IMR-90 (cell line): Measurements from ENCODE around the gene C17orf50. TPM values are rescaled to one million over a fixed set of nuclear protein-coding genes. Genes with fewer than 3 reads are reported as not detected.

Source experiments
- ATAC-seq: fragments of 200-7000 bp; cut with Tn5 transposase; 2 replicates; pipeline ENCODE4 v1.9.1; 2020; ENCODE audit warnings: low read depth, mild to moderate bottlenecking, moderate library complexity
- BruUV-seq: library from RNA; stranded (reverse); fragments of 400-500 nt; replicated peaks from 2 replicates; lab custom pipeline; 2021; lab: Mats Ljungman, UMichigan
- CTCF ChIA-PET: fragments of 300-600 bp; formaldehyde crosslinking; extraction: SDS; loops from one replicate; lab custom pipeline; 2021; ENCODE audit warnings: antibody characterized with exemption; lab: Yijun Ruan, JAX
- POLR2A ChIA-PET: fragments of 300-600 bp; sonication (Branson Sonifier 250); formaldehyde crosslinking; loops from one replicate; lab custom pipeline; 2022; ENCODE audit warnings: antibody characterized with exemption; ENCODE audit not compliant: unreplicated experiment; lab: Charles Lee
- DNase-seq: peaks from one replicate; pipeline ENCODE4 v3.0.0; 2013
- H2AFZ ChIP-seq: replicated peaks from 2 replicates; pipeline ENCODE3; 2013; ENCODE audit warnings: low read length, mild to moderate bottlenecking; ENCODE audit not compliant: poor library complexity
- H2AK5ac ChIP-seq: 2 replicates; pipeline ENCODE4 v1.6.1; 2013; ENCODE audit warnings: low read depth, low read length, inconsistent platforms
- H2AK9ac ChIP-seq: replicated peaks from 2 replicates; pipeline ENCODE3; 2013; ENCODE audit warnings: mild to moderate bottlenecking, low read depth, low read length, moderate library complexity; ENCODE audit not compliant: poor library complexity
- H2BK120ac ChIP-seq: 2 replicates; pipeline ENCODE4 v1.6.1; 2013; ENCODE audit warnings: low read depth, low read length, inconsistent platforms
- H2BK15ac ChIP-seq: 3 replicates; pipeline ENCODE4 v1.6.1; 2013; ENCODE audit warnings: low read depth, low read length, inconsistent platforms
- H2BK20ac ChIP-seq: 2 replicates; pipeline ENCODE4 v1.6.1; 2013; ENCODE audit warnings: low read depth, mild to moderate bottlenecking, inconsistent platforms, low read length, moderate library complexity
- H2BK5ac ChIP-seq: 2 replicates; pipeline ENCODE4 v1.6.1; 2013; ENCODE audit warnings: mild to moderate bottlenecking, low read depth, low read length, inconsistent platforms; ENCODE audit not compliant: poor library complexity, severe bottlenecking
- H3K14ac ChIP-seq: replicated peaks from 2 replicates; pipeline ENCODE4 v1.6.1; 2013; ENCODE audit warnings: low read depth, low read length, inconsistent platforms
- H3K18ac ChIP-seq: 2 replicates; pipeline ENCODE4 v1.6.1; 2013; ENCODE audit warnings: low read depth, low read length, control low read depth
- H3K23ac ChIP-seq: 2 replicates; pipeline ENCODE4 v1.6.1; 2013; ENCODE audit warnings: low read depth, low read length, inconsistent platforms
- H3K27ac ChIP-seq: 2 replicates; pipeline ENCODE4 v1.5.1; 2013; ENCODE audit warnings: mild to moderate bottlenecking, control low read depth, low read length; ENCODE audit not compliant: insufficient read depth
- H3K27me3 ChIP-seq: 2 replicates; pipeline ENCODE4 v1.6.1; 2013; ENCODE audit warnings: low read length; ENCODE audit not compliant: control insufficient read depth, insufficient read depth
- H3K36me3 ChIP-seq: 2 replicates; pipeline ENCODE4 v1.6.1; 2013; ENCODE audit warnings: low read length, mixed read lengths; ENCODE audit not compliant: control insufficient read depth, insufficient read depth
- H3K4ac ChIP-seq: 2 replicates; pipeline ENCODE4 v1.6.1; 2013; ENCODE audit warnings: low read depth, low read length, inconsistent platforms
- H3K4me1 ChIP-seq: 2 replicates; pipeline ENCODE4 v1.6.1; 2013; ENCODE audit warnings: low read length, mixed read lengths; ENCODE audit not compliant: control insufficient read depth, insufficient read depth
- H3K4me2 ChIP-seq: 2 replicates; pipeline ENCODE4 v1.6.1; 2013; ENCODE audit warnings: low read depth, mild to moderate bottlenecking, control low read depth, low read length, moderate library complexity
- H3K4me3 ChIP-seq: 2 replicates; pipeline ENCODE4 v1.5.1; 2013; ENCODE audit warnings: low read depth, mild to moderate bottlenecking, control low read depth, low read length, moderate library complexity; ENCODE audit not compliant: insufficient read depth
- H3K56ac ChIP-seq: 2 replicates; pipeline ENCODE4 v1.6.1; 2013; ENCODE audit warnings: low read length, inconsistent platforms; ENCODE audit not compliant: insufficient read depth; ENCODE audit errors: extremely low read depth
- H3K79me1 ChIP-seq, 2 experiments: 2 replicates each; pipeline ENCODE4 v1.6.1; 2013; ENCODE audit warnings: low read length in 2 of 2, inconsistent platforms in 1 of 2, low read depth in 1 of 2
- H3K9ac ChIP-seq: 2 replicates; pipeline ENCODE4 v1.6.1; 2013; ENCODE audit warnings: low read depth, low read length, control low read depth
- H3K9me1 ChIP-seq: 2 replicates; pipeline ENCODE4 v1.6.1; 2013; ENCODE audit warnings: low read length, inconsistent platforms; ENCODE audit not compliant: insufficient read depth
- H3K9me3 ChIP-seq: 2 replicates; pipeline ENCODE4 v1.6.1; 2013; ENCODE audit warnings: low read length; ENCODE audit not compliant: control insufficient read depth, insufficient read depth
- H4K20me1 ChIP-seq: 2 replicates; pipeline ENCODE4 v1.6.1; 2013; ENCODE audit warnings: low read length, inconsistent platforms; ENCODE audit not compliant: insufficient read depth
- H4K5ac ChIP-seq: 2 replicates; pipeline ENCODE4 v1.6.1; 2013; ENCODE audit warnings: mild to moderate bottlenecking, low read depth, low read length, control low read depth
- H4K8ac ChIP-seq, 2 experiments: 2 replicates each; pipeline ENCODE4 v1.6.1; 2013; ENCODE audit warnings: low read depth in 2 of 2, low read length in 2 of 2, control low read depth in 1 of 2, inconsistent platforms in 1 of 2
- H4K91ac ChIP-seq: 2 replicates; pipeline ENCODE4 v1.6.1; 2013; ENCODE audit warnings: low read depth, low read length, inconsistent platforms; ENCODE audit not compliant: insufficient read depth
- CEBPB ChIP-seq: IDR thresholded peaks from 2 replicates; pipeline ENCODE4 v1.6.1; 2012; ENCODE audit warnings: low read depth, low read length, improper control_type of control experiment
- SMC3 ChIP-seq: fragments of 150-350 bp; IDR thresholded peaks from 2 replicates; pipeline ENCODE4 v1.6.1; 2016; ENCODE audit warnings: low read depth, mild to moderate bottlenecking, antibody characterized with exemption, low read length, moderate library complexity
- WGBS, 2 experiments: methylation state at CpG; one replicate each; pipeline versions ENCODE4 v1.1.5 to v1.1.7; 2013; ENCODE audit warnings: missing lambda C conversion rate in 2 of 2; ENCODE audit not compliant: insufficient read length in 1 of 2; ENCODE audit errors: extremely low coverage in 2 of 2; 5-methylcytosine and 5-hydroxymethylcytosine counted together
- dilution Hi-C: fragments of 300-500 bp; cut with HindIII; formaldehyde crosslinking; loops from one replicate; pipeline ENCODE4 v1.14.3; 2018; ENCODE audit warnings: low sequenced_read_pairs; ENCODE audit not compliant: unreplicated experiment
- in situ Hi-C: fragments of 300-500 bp; cut with MboI; formaldehyde crosslinking; loops from 3 replicates; pipeline ENCODE4 v1.14.3; 2019; ENCODE audit warnings: low sequenced_read_pairs, inconsistent platforms, mixed read lengths
- intact Hi-C: fragments of 100-400 bp; cut with micrococcal nuclease; formaldehyde crosslinking; loops from 2 replicates; pipeline ENCODE4 v1.10.0; 2022
- polyA plus RNA-seq, 3 experiments: library from polyadenylated mRNA; depleted of rRNA; stranded (reverse); fragments of >200 nt; gene quantifications; 2 replicates each; pipeline ENCODE4 v1.2.3, GENCODE V29; 2012; ENCODE audit warnings: low replicate concordance in 1 of 3
- total RNA-seq: library from RNA; depleted of rRNA; stranded (reverse); fragments of >200 nt; gene quantifications from 2 replicates; pipeline ENCODE4 v1.2.3, GENCODE V29; 2012

The C17orf50 gene
- total and polyA plus RNA-seq, 2 of the 4 experiments (the other 2 are of a cell fraction), result not detected

- no peak overlapping the region for H2AK9ac ChIP-seq
- H3K9ac ChIP-seq, result no peak overlapping the region
- POLR2A ChIA-PET, result no interaction called here
- TF ChIP-seq CEBPB (no peak), SMC3 (no peak)
- H3K79me1 ChIP-seq, result peaks cover 0 to 2% of the 10 kb centered on the region in 2 experiments; a peak in 1 of 4 replicates
- H3K27me3 ChIP-seq, result peaks cover 2% of the 10 kb centered on the region; the same call in 1 of the 2 replicates
- H2BK15ac ChIP-seq, result no peak overlapping the region
- in situ Hi-C loops (loop anchor here (25.0 kb wide), 1 partner anchor 371 kb away; the partner anchor contains the start of gene SLFN11), dilution Hi-C loops (no loop called here), intact Hi-C loops (no loop called here)
- H2BK120ac ChIP-seq, result no peak overlapping the region
- no peak overlapping the region for H3K56ac ChIP-seq
- H4K5ac ChIP-seq, result no peak overlapping the region
- no peak overlapping the region for H3K4me3 ChIP-seq
- H3K27ac ChIP-seq, result no peak overlapping the region
- no peaks in the 10 kb centered on the region for H3K9me3 ChIP-seq
- H3K4me1 ChIP-seq, result peaks cover 3% of the 10 kb centered on the region
- no peak overlapping the region for H3K23ac ChIP-seq
- ATAC-seq, result no peak
- H2BK5ac ChIP-seq, result no peak overlapping the region
- no peak overlapping the region for H2AFZ ChIP-seq
- no peak overlapping the region for H3K14ac ChIP-seq
- no peak overlapping the region for H4K91ac ChIP-seq
- H3K36me3 ChIP-seq, result no peaks in the 10 kb centered on the region
- WGBS, 2 experiments, result 96% methylated on average over 5 of the region's 6 CpGs; no CpG with 5 or more reads in 1 of the 2 experiments
- no peak overlapping the region for H3K18ac ChIP-seq
- no peak overlapping the region for H3K4me2 ChIP-seq
- peaks cover 4% of the 10 kb centered on the region; the same call in 1 of the 2 replicates for H3K9me1 ChIP-seq
- 0 out of 2 replicates have a peak, but pooled peaks cover 3% of the 10 kb centered on the region for H4K20me1 ChIP-seq
- no peak overlapping the region for H4K8ac ChIP-seq
- DNase-seq, result no peak
- no TSS peak for BruUV-seq
- H3K4ac ChIP-seq, result no peak overlapping the region
- H2BK20ac ChIP-seq, result no peak overlapping the region
- no peak overlapping the region for H2AK5ac ChIP-seq
- CTCF ChIA-PET, result interaction anchor here (0.6 kb wide), 1 partner anchor 171 kb away, joined by 3 read pairs; no protein-coding TSS in a partner anchor
Measured at GRCh38 chr17:35733366-35733765, 27.3 kb upstream of the C17orf50 start.
